GM19328 (cell line): ENCODE data around the gene AMN.

Source experiments
- ATAC-seq: cut with Tn5 transposase; IDR thresholded peaks from one replicate; pipeline ENCODE4 v1.9.1; 2021; ENCODE audit warnings: mild to moderate bottlenecking, moderate library complexity; ENCODE audit not compliant: unreplicated experiment

AMN gene

GRCh38 chr14:102927878-102928411, 5.5 kb downstream of the AMN start:
- ATAC-seq: no peak

GRCh38 chr14:102928412-102929240, 6.2 kb downstream of the AMN start:
- ATAC-seq: no peak

GRCh38 chr14:102929241-102930137, 7.0 kb downstream of the AMN start:
- no peak for ATAC-seq

- ATAC-seq: no peak
These were observed 7.8 kb downstream of the AMN start for GRCh38 chr14:102930138-102930752.

- ATAC-seq: no peak
These were observed 8.5 kb downstream of the AMN start for GRCh38 chr14:102930753-102931579.

GRCh38 chr14:102931580-102932285, 9.3 kb downstream of the AMN start:
- ATAC-seq: no peak

- no peak for ATAC-seq
These were observed 10.2 kb downstream of the AMN start for GRCh38 chr14:102932484-102933248.

GRCh38 chr14:102933618-102934231, 11.3 kb downstream of the AMN start:
- ATAC-seq: no peak

- no peak for ATAC-seq
These were observed 13.3 kb downstream of the AMN start for GRCh38 chr14:102935756-102936155.

- ATAC-seq: no peak
These were observed 15.1 kb downstream of the AMN start for GRCh38 chr14:102937331-102938175.

- ATAC-seq: no peak
These were observed 15.7 kb downstream of the AMN start for GRCh38 chr14:102938191-102938590.

GRCh38 chr14:102939329-102939728, 16.9 kb downstream of the AMN start:
- ATAC-seq: no peak

GRCh38 chr14:102939820-102940561, 17.5 kb downstream of the AMN start:
- no peak for ATAC-seq

- no peak for ATAC-seq
These were observed 18.4 kb downstream of the AMN start for GRCh38 chr14:102940729-102941362.

- ATAC-seq: no peak
These were observed 19.1 kb downstream of the AMN start for GRCh38 chr14:102941419-102942011.

- ATAC-seq: no peak
These were observed 19.6 kb downstream of the AMN start for GRCh38 chr14:102942069-102942468.
